CD4-positive, CD25-positive, alpha-beta regulatory T cell (primary cell): ENCODE data around the gene ASAP2. TPM values are rescaled to one million over a fixed set of nuclear protein-coding genes. Genes with fewer than 3 reads are reported as not detected.
A peak's percentile ranks its signal among the peaks of the same experiment; 100 is the strongest.

Experiments used
- ATAC-seq, 2 donors: fragments of 150-1000 bp; cut with Tn5 transposase; one replicate each; pipeline ENCODE4 v1.10.0; 2021; ENCODE audit warnings: low read depth in 2 of 2, moderate number of reproducible peaks in 2 of 2, moderate library complexity in 1 of 2
- DNase-seq, 3 donors: peaks; one replicate each; pipeline versions ENCODE4 v3.0.0 to v3.0.0-alpha.2; 2012 to 2022; ENCODE audit warnings: mixed read lengths in 1 of 3
- H3K27ac ChIP-seq: one replicate; pipeline ENCODE4 v1.7.0; 2013; ENCODE audit warnings: mild to moderate bottlenecking, low read length; ENCODE audit not compliant: insufficient read depth, poor library complexity, severe bottlenecking
- H3K27me3 ChIP-seq: one replicate; pipeline ENCODE4 v1.7.0; 2013; ENCODE audit warnings: low read length; ENCODE audit not compliant: control insufficient read depth, insufficient read depth
- H3K36me3 ChIP-seq: one replicate; pipeline ENCODE4 v1.7.0; 2013; ENCODE audit warnings: mild to moderate bottlenecking, low read length, moderate library complexity; ENCODE audit not compliant: control insufficient read depth, insufficient read depth
- H3K4me1 ChIP-seq: 2 replicates; pipeline ENCODE4 v1.7.0; 2013; ENCODE audit warnings: mild to moderate bottlenecking, low read length; ENCODE audit not compliant: insufficient read depth, control insufficient read depth, poor library complexity, severe bottlenecking
- H3K4me3 ChIP-seq: one replicate; pipeline ENCODE4 v1.7.0; 2013; ENCODE audit warnings: low read depth, mild to moderate bottlenecking, low read length, moderate library complexity
- H3K9me3 ChIP-seq, 2 experiments: 1 replicate in 1 of 2; 2 replicates in 1 of 2; pipeline ENCODE4 v1.7.0; 2013; ENCODE audit warnings: low read length in 2 of 2, mild to moderate bottlenecking in 1 of 2, moderate library complexity in 1 of 2; ENCODE audit not compliant: control insufficient read depth in 2 of 2
- H3K27ac Mint-ChIP-seq, 3 donors: one replicate each; pipeline ENCODE4 v1.8.0; 2020 to 2022; ENCODE audit warnings: mild to moderate bottlenecking in 3 of 3, mixed read lengths in 3 of 3, moderate library complexity in 2 of 3
- H3K27me3 Mint-ChIP-seq: one replicate; pipeline ENCODE4 v1.8.0; 2022; ENCODE audit warnings: mild to moderate bottlenecking, mixed read lengths
- H3K36me3 Mint-ChIP-seq: one replicate; pipeline ENCODE4 v1.8.0; 2020; ENCODE audit warnings: mixed read lengths
- H3K4me1 Mint-ChIP-seq, 4 donors: one replicate each; pipeline ENCODE4 v1.8.0; 2020 to 2022; ENCODE audit warnings: mixed read lengths in 4 of 4, mild to moderate bottlenecking in 1 of 4
- H3K4me3 Mint-ChIP-seq, 4 donors: one replicate each; pipeline ENCODE4 v1.8.0; 2020 to 2022; ENCODE audit warnings: mild to moderate bottlenecking in 4 of 4, mixed read lengths in 4 of 4, moderate library complexity in 3 of 4
- H3K9me3 Mint-ChIP-seq, 7 donors: one replicate each; pipeline ENCODE4 v1.8.0; 2020 to 2022; ENCODE audit warnings: mixed read lengths in 7 of 7, mild to moderate bottlenecking in 3 of 7, moderate library complexity in 2 of 7
- polyA plus RNA-seq, 4 donors: library from polyadenylated mRNA; unstranded; fragments of 300-500 nt; fragmentation: Illumina TruSeq; gene quantifications; one replicate each; pipeline ENCODE4 v1.2.3, GENCODE V29; 2021
- total RNA-seq: library from RNA; stranded (reverse); gene quantifications from one replicate; pipeline ENCODE4 v1.2.3, GENCODE V29; 2022

ASAP2 gene
- total and polyA plus RNA-seq, 5 donors from 2014 or later, result 1.5 TPM; not detected in 4

DNA sequence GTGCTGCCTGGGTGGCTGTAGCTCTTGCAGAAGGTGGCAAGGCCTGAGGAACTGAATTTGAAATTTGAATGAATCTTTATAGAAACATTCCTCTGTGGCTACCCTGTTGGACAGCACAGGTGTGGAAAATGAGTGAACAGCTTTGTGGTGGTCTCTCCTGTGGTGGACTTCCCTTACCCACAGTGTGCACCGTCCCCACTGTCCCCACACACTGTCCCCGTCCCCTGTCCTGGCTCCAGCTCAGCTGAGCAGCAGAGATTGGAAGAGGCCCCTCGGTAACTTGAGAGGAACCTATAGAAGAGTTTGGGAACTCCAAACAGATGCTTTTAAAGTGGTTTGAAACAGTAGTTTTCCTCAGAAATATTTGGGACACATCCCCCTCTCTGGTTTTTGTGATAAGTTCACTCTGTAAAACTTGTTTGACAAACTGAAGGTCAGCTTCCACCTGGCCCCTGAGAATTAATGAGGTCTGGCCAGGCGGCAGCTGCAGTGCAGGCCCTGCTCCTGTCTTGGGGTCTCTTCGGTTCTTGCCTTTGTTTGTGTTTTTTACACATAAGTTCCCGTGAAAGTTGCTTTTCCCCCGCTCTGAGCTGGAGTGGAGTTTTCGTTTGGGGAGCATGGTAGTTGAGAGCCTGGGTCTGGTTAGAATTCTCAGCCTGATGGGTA lies 63.2 kb downstream of the ASAP2 start:
- H3K4me1 Mint-ChIP-seq, result peaks cover 0 to 2% (median 0%) of the 10 kb centered on the region in 4 donors
- Histone ChIP-seq H3K4me1 (no peaks in the 10 kb centered on the region), H3K27me3 (no peaks in the 10 kb centered on the region), H3K36me3 (no peaks in the 10 kb centered on the region), H3K9me3 (no peaks in the 10 kb centered on the region), H3K4me3 (no peak overlapping the region), H3K27ac (no peak overlapping the region)
- H3K36me3 Mint-ChIP-seq, result no peaks in the 10 kb centered on the region
- H3K27me3 Mint-ChIP-seq, result peaks cover 32% of the 10 kb centered on the region
- no peak overlapping the region for H3K27ac Mint-ChIP-seq
- H3K4me3 Mint-ChIP-seq, result no peak overlapping the region
- DNase-seq (no peak), ATAC-seq (no peak)
- H3K9me3 Mint-ChIP-seq, result peaks cover 0 to 5% (median 2%) of the 10 kb centered on the region in 7 donors

DNA sequence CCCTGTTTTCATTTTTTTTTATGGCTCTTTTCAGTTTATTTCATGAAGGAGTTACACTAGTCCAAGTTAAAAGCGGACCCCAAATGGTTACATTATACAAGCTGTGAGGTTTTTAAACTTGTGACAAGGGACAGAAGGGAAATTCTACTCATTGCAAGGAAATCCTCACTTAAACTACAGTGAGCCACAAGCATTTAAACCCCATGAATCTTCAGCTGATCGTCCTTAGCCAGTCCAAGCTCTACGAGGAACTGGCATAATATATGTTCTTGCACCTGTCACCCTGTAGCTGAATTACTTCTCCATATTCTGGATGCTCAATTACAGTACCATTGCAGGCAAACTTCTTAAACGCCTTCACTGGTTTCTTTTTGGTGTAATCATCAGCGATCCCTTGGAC lies 64.5 kb downstream of the ASAP2 start:
- H3K4me3 ChIP-seq, result no peak overlapping the region
- no peak overlapping the region for H3K4me3 Mint-ChIP-seq
- peaks cover 41% of the 10 kb centered on the region for H3K27me3 Mint-ChIP-seq
- peaks cover 0 to 5% (median 2%) of the 10 kb centered on the region in 7 donors for H3K9me3 Mint-ChIP-seq
- peaks cover 0 to 2% (median 0%) of the 10 kb centered on the region in 4 donors for H3K4me1 Mint-ChIP-seq
- H3K4me1 ChIP-seq, result no peaks in the 10 kb centered on the region
- ATAC-seq (no peak), DNase-seq (no peak)
- H3K9me3 ChIP-seq, result no peaks in the 10 kb centered on the region
- no peak overlapping the region for H3K27ac ChIP-seq
- no peak overlapping the region for H3K27ac Mint-ChIP-seq
- H3K36me3 Mint-ChIP-seq, result no peaks in the 10 kb centered on the region
- H3K36me3 ChIP-seq, result no peaks in the 10 kb centered on the region
- no peaks in the 10 kb centered on the region for H3K27me3 ChIP-seq

DNA sequence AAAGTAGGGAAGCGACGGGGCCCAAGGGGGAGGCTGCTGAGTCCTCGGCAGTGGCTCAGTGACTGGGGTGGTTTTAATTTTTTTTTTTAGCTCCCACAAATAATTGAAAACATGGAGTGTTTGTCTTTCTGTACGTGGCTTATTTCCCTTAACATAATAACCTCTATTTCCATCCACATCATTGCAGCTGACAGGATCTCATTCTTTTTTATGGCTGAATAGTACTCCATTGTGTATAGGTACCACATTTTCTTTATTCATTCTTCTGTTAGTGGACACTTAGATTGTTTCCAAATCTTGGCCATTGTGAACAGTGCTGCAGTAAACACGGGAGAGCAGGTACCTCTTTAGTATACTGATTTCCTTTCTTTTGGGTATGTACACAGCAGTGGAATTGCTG lies 65.1 kb downstream of the ASAP2 start:
- H3K36me3 ChIP-seq, result no peaks in the 10 kb centered on the region
- H3K27ac Mint-ChIP-seq, result no peak overlapping the region
- H3K27me3 Mint-ChIP-seq, result peaks cover 36% of the 10 kb centered on the region
- peaks cover 0 to 2% (median 0%) of the 10 kb centered on the region in 4 donors for H3K4me1 Mint-ChIP-seq
- H3K9me3 Mint-ChIP-seq, result peaks cover 0 to 5% (median 2%) of the 10 kb centered on the region in 7 donors
- no peaks in the 10 kb centered on the region for H3K27me3 ChIP-seq
- H3K4me3 ChIP-seq, result no peak overlapping the region
- no peaks in the 10 kb centered on the region for H3K4me1 ChIP-seq
- no peaks in the 10 kb centered on the region for H3K36me3 Mint-ChIP-seq
- ATAC-seq, result no peak
- no peak for DNase-seq
- H3K4me3 Mint-ChIP-seq, result no peak overlapping the region
- no peaks in the 10 kb centered on the region for H3K9me3 ChIP-seq
- H3K27ac ChIP-seq, result no peak overlapping the region

DNA sequence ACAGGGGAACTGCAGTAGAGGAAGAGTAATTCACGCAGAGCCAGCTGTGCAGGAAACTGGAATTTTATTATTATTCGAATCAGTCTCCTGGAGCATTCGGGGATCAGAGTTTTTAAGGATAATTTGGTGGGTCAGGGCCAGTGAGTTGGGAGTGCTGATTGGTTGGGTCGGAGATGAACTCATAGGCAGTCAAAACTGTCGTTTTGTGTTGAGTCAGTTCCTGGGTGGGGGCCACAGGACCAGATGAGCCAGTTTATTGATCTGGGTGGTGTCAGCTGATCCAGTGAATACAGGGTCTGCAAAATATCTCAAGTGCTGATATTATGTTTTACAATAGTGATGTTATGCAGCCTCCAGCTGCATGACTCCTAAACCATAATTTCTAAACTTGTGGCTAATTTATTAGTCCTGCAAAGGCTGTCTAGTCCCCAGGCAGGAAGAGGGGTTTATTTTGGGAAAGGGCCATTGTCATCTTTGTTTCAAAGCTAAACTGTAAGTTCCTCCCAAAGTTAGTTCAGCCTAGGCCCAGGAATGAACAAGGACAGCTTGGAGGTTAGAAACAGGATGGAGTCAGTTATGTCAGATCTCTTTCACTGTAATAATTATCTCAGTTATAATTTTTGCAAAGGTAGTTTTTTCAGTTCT lies 67.0 kb downstream of the ASAP2 start:
- no peak overlapping the region for H3K4me3 Mint-ChIP-seq
- Histone ChIP-seq H3K27me3 (no peaks in the 10 kb centered on the region), H3K4me3 (no peak overlapping the region), H3K27ac (no peak overlapping the region), H3K4me1 (no peaks in the 10 kb centered on the region), H3K36me3 (no peaks in the 10 kb centered on the region), H3K9me3 (no peaks in the 10 kb centered on the region)
- H3K36me3 Mint-ChIP-seq, result no peaks in the 10 kb centered on the region
- peaks cover 36% of the 10 kb centered on the region for H3K27me3 Mint-ChIP-seq
- DNase-seq, result no peak
- peaks cover 0 to 5% (median 2%) of the 10 kb centered on the region in 7 donors for H3K9me3 Mint-ChIP-seq
- ATAC-seq, result no peak
- H3K27ac Mint-ChIP-seq, result no peak overlapping the region
- H3K4me1 Mint-ChIP-seq, result no peaks in the 10 kb centered on the region

DNA sequence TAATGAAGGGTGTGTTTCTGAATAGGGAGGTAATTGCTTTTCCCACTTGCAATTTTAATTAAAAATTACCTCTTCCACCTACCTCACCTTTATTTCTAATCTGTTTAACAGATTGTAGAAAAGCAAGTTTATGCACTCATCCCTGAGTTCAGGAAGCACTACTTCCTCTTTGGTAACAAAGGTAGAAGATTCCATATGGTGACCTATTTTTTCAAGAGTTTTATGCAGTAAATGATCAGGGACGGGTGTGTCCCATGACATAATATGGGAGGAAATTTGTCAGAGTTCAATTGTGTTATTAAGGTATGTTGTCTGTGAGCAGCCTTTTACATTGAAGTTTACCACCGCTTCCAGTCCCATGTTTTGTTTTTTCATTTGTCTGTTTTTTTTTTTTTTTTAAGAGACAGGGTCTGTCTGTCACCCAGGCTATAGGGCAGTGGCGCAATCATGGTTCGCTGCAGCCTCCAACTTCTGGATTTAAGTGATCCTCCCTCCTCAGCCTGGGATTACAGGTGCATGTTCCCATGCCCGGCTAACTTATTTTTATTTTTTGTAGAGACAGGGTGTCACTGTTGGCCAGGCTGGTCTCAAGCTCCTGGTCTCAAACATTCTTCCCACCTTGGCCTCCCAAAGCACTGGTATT lies 68.2 kb downstream of the ASAP2 start:
- Histone ChIP-seq H3K27ac (no peak overlapping the region), H3K4me3 (no peak overlapping the region), H3K27me3 (no peaks in the 10 kb centered on the region), H3K4me1 (no peaks in the 10 kb centered on the region), H3K9me3 (no peaks in the 10 kb centered on the region), H3K36me3 (no peaks in the 10 kb centered on the region)
- no peaks in the 10 kb centered on the region for H3K4me1 Mint-ChIP-seq
- peaks cover 0 to 5% (median 2%) of the 10 kb centered on the region in 7 donors for H3K9me3 Mint-ChIP-seq
- ATAC-seq, result no peak
- H3K4me3 Mint-ChIP-seq, result no peak overlapping the region
- DNase-seq, result no peak
- no peak overlapping the region for H3K27ac Mint-ChIP-seq
- H3K27me3 Mint-ChIP-seq, result peaks cover 39% of the 10 kb centered on the region
- no peaks in the 10 kb centered on the region for H3K36me3 Mint-ChIP-seq

DNA sequence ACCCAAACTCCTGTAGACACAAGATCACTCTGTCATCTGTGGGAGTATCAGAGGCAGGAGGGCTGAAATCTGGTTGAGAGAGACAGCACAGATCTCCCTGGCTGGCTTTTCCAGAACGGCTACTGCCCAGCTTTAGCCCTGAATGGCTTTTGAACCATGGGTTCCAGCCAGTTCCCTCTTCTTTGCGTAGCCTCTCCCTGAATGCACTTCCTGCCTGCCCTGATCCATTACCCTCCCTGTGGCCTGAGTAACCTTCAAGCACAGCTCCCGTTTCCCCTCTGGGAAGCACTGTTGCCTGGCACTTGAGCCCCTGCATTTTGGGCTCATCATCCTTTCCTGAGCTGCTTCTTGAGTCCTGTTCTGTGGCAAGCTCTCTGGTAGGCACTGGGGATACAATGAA lies 68.8 kb downstream of the ASAP2 start:
- no peaks in the 10 kb centered on the region for H3K27me3 ChIP-seq
- DNase-seq, result no peak
- no peak for ATAC-seq
- no peaks in the 10 kb centered on the region for H3K36me3 ChIP-seq
- H3K9me3 ChIP-seq, result no peaks in the 10 kb centered on the region
- Mint-ChIP-seq H3K27me3 (peaks cover 38% of the 10 kb centered on the region), H3K4me1 (no peaks in the 10 kb centered on the region), H3K9me3 (peaks cover 0 to 5% (median 2%) of the 10 kb centered on the region in 7 donors), H3K36me3 (no peaks in the 10 kb centered on the region), H3K27ac (no peak overlapping the region), H3K4me3 (no peak overlapping the region)
- H3K27ac ChIP-seq, result no peak overlapping the region
- no peak overlapping the region for H3K4me3 ChIP-seq
- no peaks in the 10 kb centered on the region for H3K4me1 ChIP-seq

DNA sequence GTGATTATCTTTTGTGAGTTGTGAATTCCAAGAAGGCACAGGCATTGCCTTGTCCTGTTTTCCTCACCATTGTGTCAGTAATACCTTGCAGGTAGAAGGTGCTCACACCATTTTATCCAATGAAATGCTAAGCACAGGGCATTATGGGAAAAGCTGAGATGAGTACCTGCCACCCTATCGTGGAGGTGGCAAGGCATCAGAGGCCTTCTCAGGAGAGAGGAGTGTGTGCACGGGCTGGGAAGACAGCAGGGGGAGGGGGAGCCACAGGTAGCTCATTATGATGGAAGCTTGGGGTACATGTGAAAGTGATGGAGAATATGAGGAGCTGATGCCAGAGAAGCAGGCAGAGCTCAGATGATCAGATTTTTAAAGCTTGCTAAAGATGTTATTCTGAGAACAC lies 69.5 kb downstream of the ASAP2 start:
- H3K4me3 ChIP-seq, result no peak overlapping the region
- Mint-ChIP-seq H3K36me3 (no peaks in the 10 kb centered on the region), H3K4me3 (no peak overlapping the region), H3K27ac (peak overlapping the region in 1 of 3 donors; percentile 40), H3K4me1 (no peaks in the 10 kb centered on the region), H3K9me3 (peaks cover 0 to 5% (median 2%) of the 10 kb centered on the region in 7 donors), H3K27me3 (peaks cover 38% of the 10 kb centered on the region)
- no peaks in the 10 kb centered on the region for H3K4me1 ChIP-seq
- H3K9me3 ChIP-seq, result no peaks in the 10 kb centered on the region
- no peaks in the 10 kb centered on the region for H3K27me3 ChIP-seq
- DNase-seq, result no peak
- no peak overlapping the region for H3K27ac ChIP-seq
- H3K36me3 ChIP-seq, result no peaks in the 10 kb centered on the region
- no peak for ATAC-seq
